Stimulated activated CD4-positive, alpha-beta T cell treated with anti-CD3 and anti-CD28 coated beads, Interleukin-15, amount 100 ng/mL, for 1 hour (primary cell): ENCODE measurements around the gene PIF1.

Experiments
- DNase-seq, 2 donors: peaks; one replicate each; pipeline ENCODE4 v3.0.0-alpha.2; 2020; ENCODE audit warnings: low read depth in 1 of 2, low spot score in 1 of 2

The PIF1 gene

GRCh38 chr15:64825431-64826294 lies at the start of gene PIF1:
Gene PIF1, minus strand, starts transcription at chr15:64825647. Its CDS starts 1,312 bp downstream, at chr15:64824335.
- DNase-seq, result peak; percentile 43 to 68

GRCh38 chr15:64870353-64870752 lies 44.9 kb upstream of the PIF1 start:
- no peak for DNase-seq

DNA sequence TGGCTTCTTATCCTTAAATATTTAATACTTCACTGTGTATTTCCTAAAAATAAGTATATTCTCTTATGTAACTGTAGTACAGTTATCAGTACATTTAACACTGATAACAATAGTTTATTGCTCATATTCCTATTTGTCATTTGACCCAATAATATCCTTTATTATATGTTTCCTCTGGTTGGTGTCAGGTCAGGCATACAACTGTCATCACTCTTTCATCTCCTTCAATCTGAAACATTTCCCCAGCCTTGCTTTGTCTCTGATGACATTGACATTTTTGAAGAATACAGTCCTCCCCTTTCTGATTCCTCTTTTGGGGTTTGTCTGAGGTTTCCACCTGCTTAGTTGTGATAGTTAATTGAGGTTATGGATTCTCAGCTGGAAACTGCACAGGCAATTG lies 44.1 kb upstream of the PIF1 start:
- DNase-seq, result no peak

GRCh38 chr15:64865998-64866520 lies 40.6 kb upstream of the PIF1 start:
- no peak for DNase-seq

DNA sequence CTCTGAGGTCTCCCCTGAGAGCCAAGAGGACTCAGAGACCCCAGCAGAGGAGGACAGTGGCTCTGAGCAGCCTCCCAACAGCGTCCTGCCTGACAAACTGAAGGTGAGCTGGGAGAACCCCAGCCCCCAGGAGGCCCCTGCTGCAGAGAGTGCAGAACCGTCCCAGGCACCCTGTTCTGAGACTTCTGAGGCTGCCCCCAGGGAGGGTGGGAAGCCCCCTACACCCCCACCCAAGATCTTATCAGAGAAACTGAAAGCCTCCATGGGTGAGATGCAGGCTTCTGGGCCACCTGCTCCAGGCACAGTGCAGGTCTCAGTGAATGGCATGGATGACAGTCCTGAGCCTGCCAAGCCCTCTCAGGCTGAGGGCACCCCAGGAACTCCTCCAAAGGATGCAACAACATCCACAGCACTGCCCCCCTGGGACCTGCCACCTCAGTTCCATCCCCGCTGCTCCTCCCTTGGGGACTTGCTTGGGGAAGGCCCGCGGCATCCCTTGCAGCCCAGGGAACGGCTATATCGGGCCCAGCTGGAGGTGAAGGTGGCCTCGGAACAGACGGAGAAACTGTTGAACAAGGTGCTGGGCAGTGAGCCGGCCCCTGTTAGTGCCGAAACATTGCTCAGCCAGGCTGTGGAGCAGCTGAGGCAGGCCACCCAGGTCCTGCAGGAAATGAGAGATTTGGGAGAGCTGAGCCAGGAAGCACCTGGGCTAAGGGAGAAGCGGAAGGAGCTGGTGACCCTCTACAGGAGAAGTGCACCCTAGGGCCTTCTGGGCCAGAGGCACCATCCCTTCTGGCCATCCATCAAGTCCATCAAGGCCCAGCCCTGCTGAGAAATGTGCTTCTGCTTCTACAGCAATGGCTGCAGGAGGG lies 39.9 kb upstream of the PIF1 start:
- DNase-seq, result no peak

- no peak for DNase-seq
These were observed 38.6 kb upstream of the PIF1 start for GRCh38 chr15:64864068-64864467.

- DNase-seq, result no peak
These were observed 37.0 kb upstream of the PIF1 start for GRCh38 chr15:64862408-64862807.

DNA sequence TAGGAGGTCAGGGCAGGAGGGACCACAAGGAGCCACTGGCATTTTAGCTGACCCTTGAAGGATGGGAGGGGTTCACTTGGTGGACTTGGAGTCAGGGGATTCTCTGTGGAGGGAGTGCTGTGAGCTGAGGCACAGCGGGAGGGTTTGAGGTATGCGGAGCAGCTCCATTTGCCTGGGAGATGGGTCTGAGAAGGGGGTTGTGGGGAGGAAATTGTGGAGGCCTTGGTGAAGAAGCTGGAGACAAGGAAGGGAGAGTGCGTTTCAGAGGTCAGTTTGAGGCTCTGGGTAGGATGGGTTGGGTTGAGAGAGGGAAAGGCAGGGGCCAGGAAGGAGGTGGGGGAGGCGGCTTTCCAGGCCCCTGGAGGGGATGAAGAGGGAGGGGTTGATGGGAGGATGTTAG lies 36.5 kb upstream of the PIF1 start:
- no peak for DNase-seq

GRCh38 chr15:64861331-64861730 lies 35.9 kb upstream of the PIF1 start:
- no peak for DNase-seq

GRCh38 chr15:64859226-64859625 lies 33.8 kb upstream of the PIF1 start:
- no peak for DNase-seq

- DNase-seq, result no peak
These were observed 32.7 kb upstream of the PIF1 start for GRCh38 chr15:64858021-64858575.

GRCh38 chr15:64857421-64857820 lies 32.0 kb upstream of the PIF1 start:
- no peak for DNase-seq

GRCh38 chr15:64856429-64857145 lies 31.1 kb upstream of the PIF1 start:
- DNase-seq, result no peak

- no peak for DNase-seq
These were observed 29.9 kb upstream of the PIF1 start for GRCh38 chr15:64855205-64855975.

- DNase-seq, result no peak
These were observed 29.1 kb upstream of the PIF1 start for GRCh38 chr15:64854526-64854925.

GRCh38 chr15:64854041-64854440 lies 28.6 kb upstream of the PIF1 start:
- DNase-seq, result no peak

DNA sequence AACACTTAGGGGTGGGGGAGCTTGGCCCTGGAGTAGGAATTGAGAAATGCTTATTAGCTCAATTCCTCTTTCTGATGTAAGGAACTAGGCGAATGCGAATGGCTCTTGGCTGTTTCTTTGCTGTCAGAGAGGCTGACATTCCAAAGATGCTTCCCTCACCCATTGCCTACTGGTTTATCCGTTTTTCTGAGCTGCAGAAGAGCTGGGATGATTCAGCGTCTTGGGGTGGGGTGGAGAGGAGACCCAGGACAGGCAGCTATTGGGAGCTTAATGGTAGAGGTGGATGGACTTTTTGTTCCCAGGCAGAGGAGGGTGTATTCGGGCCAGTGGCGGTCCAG lies 26.0 kb upstream of the PIF1 start:
- DNase-seq, result no peak

DNA sequence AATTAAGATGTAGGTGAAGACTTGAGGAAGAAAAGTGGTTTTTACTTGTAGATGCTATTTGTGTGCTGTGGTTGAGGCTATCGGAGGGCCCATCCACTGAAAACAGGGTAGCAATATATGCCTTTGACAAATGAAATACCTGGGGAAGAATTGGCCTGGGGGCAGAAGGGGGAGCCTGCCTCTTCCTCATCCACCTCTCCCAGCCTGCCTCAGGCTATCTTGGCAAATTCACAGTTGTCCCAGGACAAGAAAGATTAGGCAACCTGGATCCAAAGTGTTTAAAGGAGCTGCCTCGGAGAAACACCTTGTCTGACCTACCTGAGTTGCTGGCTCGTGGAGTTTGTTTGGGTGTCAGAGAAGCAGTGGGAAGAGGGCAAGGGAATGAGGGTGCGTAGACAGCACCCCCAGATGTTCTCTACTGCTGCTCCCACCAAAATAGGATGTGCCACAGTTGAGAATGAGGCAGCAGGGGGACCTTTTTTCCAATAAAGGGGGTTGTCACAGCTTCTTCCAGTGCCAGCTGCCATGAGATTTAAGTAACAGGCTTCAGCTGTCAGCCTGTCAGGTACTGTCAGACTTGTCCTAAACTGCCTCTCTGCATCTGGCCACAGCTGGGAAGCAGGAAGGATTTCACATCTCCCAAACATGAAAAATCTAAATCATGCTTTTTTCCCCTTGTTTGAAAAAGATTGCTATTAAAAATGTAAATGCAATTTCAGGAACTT lies 25.5 kb upstream of the PIF1 start:
- DNase-seq, result no peak

DNA sequence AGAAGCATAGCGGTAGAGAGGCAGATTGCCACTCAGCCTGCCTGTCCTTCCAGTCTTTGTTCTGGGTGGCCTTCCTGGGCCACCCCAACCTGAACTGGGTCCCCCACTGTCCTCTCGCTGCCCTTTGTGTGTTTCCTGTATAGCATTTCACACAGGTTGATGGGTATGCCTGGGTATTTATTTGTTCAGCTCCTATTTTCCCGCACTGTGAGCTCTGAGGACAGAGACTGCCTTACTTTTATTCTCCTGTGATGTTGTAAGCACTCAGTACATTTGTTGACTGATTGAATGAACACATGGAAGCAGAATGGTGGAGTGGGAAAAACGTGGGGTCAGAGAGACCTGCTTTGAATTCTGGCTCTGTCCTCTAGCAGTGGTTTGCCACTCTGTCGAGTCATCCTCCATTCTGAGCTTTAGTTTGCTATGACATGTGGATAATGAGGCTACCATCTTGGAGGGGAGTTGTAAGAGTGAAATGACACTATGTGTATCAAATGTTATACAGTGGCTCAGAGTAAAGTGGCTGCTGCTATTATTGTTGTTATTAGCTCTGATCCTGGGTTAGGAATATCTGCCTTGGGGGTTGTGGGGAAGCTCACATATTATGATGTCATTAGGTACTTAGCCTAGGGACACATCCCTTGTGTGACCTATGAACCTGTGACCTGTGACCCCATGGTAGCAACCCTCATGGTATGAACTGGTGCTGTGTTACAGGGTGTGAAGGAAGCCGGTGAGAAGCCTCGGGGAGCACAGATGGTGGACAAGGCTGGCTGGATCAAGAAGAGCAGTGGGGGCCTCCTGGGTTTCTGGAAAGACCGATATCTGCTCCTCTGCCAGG lies 22.6 kb upstream of the PIF1 start:
- DNase-seq, result no peak
